CD1c-positive myeloid dendritic cell (primary cell): Measurements from ENCODE around the gene CFAP65.

Experiments
- DNase-seq: peaks from one replicate; pipeline ENCODE4 v3.0.0-alpha.2; 2016; ENCODE audit errors: extremely low spot score

CFAP65 gene

GRCh38 chr2:218990612-218991011, 50.7 kb downstream of the CFAP65 start:
- DNase-seq = no peak

- DNase-seq = no peak
Observed at GRCh38 chr2:218990052-218990451, 51.3 kb downstream of the CFAP65 start.

GRCh38 chr2:218988650-218989049, 52.7 kb downstream of the CFAP65 start:
- DNase-seq = no peak

- no peak for DNase-seq
Observed at GRCh38 chr2:218988164-218988563, 53.2 kb downstream of the CFAP65 start.

GRCh38 chr2:218986148-218986761, 55.1 kb downstream of the CFAP65 start:
- no peak for DNase-seq

- DNase-seq = no peak
Observed at GRCh38 chr2:218985325-218986091, 55.8 kb downstream of the CFAP65 start.

- no peak for DNase-seq
Observed at GRCh38 chr2:218985021-218985324, 56.3 kb downstream of the CFAP65 start, which contains the start of gene FEV. TSS of gene FEV (minus strand) at chr2:218985184. CDS start at chr2:218985075, 109 bp downstream.

- DNase-seq = no peak
Observed at GRCh38 chr2:218984239-218985020, 56.9 kb downstream of the CFAP65 start.

- no peak for DNase-seq
Observed at GRCh38 chr2:218983934-218984238, 57.4 kb downstream of the CFAP65 start.

GRCh38 chr2:218983263-218983933, 57.9 kb downstream of the CFAP65 start:
- no peak for DNase-seq

- DNase-seq = no peak
Observed at GRCh38 chr2:218982586-218983262, 58.6 kb downstream of the CFAP65 start.

- peak; percentile 59 for DNase-seq
Observed at GRCh38 chr2:218981881-218982585, 59.3 kb downstream of the CFAP65 start.

- DNase-seq = no peak
Observed at GRCh38 chr2:218981390-218981880, 59.9 kb downstream of the CFAP65 start.

GRCh38 chr2:218980735-218981389, 60.5 kb downstream of the CFAP65 start:
- DNase-seq = no peak

GRCh38 chr2:218979846-218980734, 61.2 kb downstream of the CFAP65 start:
- DNase-seq = peak; percentile 88

GRCh38 chr2:218975060-218975777, 66.1 kb downstream of the CFAP65 start:
- no peak for DNase-seq

GRCh38 chr2:218970894-218971293, 70.4 kb downstream of the CFAP65 start:
- no peak for DNase-seq

GRCh38 chr2:218964041-218964771, 77.1 kb downstream of the CFAP65 start:
- no peak for DNase-seq
